Lower leg skin (tissue), 3 donors: ENCODE results near the gene FSD1.

Source experiments
- POLR2A ChIP-seq, 2 donors: fragments of 450-650 bp; IDR thresholded peaks; one replicate each; pipeline ENCODE4 v1.6.1; 2016 to 2017; ENCODE audit warnings: antibody characterized with exemption in 2 of 2, mild to moderate bottlenecking in 1 of 2, moderate library complexity in 1 of 2
- TF ChIP-seq, protein P1 (sequence below), 3 donors: fragments of 450-650 bp; IDR thresholded peaks; one replicate each; pipeline ENCODE4 v1.5.1; 2016; ENCODE audit warnings: antibody characterized with exemption in 3 of 3, mild to moderate bottlenecking in 3 of 3, moderate library complexity in 2 of 3

- TF ChIP-seq, protein P1, sequence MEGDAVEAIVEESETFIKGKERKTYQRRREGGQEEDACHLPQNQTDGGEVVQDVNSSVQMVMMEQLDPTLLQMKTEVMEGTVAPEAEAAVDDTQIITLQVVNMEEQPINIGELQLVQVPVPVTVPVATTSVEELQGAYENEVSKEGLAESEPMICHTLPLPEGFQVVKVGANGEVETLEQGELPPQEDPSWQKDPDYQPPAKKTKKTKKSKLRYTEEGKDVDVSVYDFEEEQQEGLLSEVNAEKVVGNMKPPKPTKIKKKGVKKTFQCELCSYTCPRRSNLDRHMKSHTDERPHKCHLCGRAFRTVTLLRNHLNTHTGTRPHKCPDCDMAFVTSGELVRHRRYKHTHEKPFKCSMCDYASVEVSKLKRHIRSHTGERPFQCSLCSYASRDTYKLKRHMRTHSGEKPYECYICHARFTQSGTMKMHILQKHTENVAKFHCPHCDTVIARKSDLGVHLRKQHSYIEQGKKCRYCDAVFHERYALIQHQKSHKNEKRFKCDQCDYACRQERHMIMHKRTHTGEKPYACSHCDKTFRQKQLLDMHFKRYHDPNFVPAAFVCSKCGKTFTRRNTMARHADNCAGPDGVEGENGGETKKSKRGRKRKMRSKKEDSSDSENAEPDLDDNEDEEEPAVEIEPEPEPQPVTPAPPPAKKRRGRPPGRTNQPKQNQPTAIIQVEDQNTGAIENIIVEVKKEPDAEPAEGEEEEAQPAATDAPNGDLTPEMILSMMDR (IDR thresholded peaks at IDR 0.05): no peak
- no peak for TF ChIP-seq POLR2A (IDR thresholded peaks at IDR 0.05)
Measured at GRCh38 chr19:4318460-4318859, 14.1 kb downstream of the FSD1 start.
